HCT116 (cell line): ENCODE data around the gene HACE1.

Experiments used
- EZH2 ChIP-seq: fragments of 200-600 bp; sonication (generic); IDR thresholded peaks from 2 replicates; pipeline ENCODE4 v1.6.1; 2017; ENCODE audit warnings: antibody characterized with exemption, mixed run types
- FOSL1 ChIP-seq: IDR thresholded peaks from 2 replicates; pipeline ENCODE4 v1.6.1; 2012; ENCODE audit warnings: low read depth
- JUND ChIP-seq: IDR thresholded peaks from 2 replicates; pipeline ENCODE4 v1.6.1; 2012
- POLR2AphosphoS5 ChIP-seq: IDR thresholded peaks from 2 replicates; pipeline ENCODE4 v1.6.1; 2011; ENCODE audit warnings: mild to moderate bottlenecking, low read depth, low read length, moderate library complexity
- SIN3A ChIP-seq: IDR thresholded peaks from 2 replicates; pipeline ENCODE4 v1.6.1; 2012; ENCODE audit warnings: low read depth
- ZFX ChIP-seq: fragments of 450-650 bp; IDR thresholded peaks from 2 replicates; pipeline ENCODE4 v1.6.1; 2017
- TF ChIP-seq, protein P1 (sequence below), 3 experiments: fragments of 200-600 bp in 1 of 3; sonication (generic) in 1 of 3; IDR thresholded peaks in 2 of 3; conservative IDR thresholded peaks in 1 of 3; 2 replicates each; pipeline ENCODE4 v1.5.1; 2012 to 2017; ENCODE audit warnings: low read depth in 2 of 3, low read length in 2 of 3, antibody characterized with exemption in 1 of 3, borderline replicate concordance in 1 of 3, control low read depth in 1 of 3, mild to moderate bottlenecking in 1 of 3, mixed read lengths in 1 of 3, mixed run types in 1 of 3, moderate library complexity in 1 of 3; ENCODE audit not compliant: insufficient read depth in 1 of 3

DNA sequence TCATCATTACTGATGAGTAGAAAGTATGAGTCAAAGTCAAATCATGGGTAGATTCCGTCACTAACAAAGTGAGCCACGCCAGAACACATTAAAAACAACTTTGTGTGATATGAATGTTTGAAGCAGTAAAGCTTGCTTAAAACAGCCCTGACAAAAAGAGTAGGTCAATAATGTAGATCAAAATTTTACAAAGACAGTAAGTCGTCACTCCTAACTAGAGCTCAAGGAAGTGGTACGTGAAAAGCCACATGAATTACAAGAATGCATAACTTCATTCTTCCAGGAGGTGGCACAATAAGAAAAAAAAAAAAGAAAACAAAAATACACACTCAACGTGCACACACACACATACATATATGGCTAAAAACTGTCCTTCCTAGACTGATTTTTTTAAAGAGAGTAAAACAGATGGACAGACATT lies 69.9 kb downstream of the HACE1 start:
- TF ChIP-seq, protein P1, sequence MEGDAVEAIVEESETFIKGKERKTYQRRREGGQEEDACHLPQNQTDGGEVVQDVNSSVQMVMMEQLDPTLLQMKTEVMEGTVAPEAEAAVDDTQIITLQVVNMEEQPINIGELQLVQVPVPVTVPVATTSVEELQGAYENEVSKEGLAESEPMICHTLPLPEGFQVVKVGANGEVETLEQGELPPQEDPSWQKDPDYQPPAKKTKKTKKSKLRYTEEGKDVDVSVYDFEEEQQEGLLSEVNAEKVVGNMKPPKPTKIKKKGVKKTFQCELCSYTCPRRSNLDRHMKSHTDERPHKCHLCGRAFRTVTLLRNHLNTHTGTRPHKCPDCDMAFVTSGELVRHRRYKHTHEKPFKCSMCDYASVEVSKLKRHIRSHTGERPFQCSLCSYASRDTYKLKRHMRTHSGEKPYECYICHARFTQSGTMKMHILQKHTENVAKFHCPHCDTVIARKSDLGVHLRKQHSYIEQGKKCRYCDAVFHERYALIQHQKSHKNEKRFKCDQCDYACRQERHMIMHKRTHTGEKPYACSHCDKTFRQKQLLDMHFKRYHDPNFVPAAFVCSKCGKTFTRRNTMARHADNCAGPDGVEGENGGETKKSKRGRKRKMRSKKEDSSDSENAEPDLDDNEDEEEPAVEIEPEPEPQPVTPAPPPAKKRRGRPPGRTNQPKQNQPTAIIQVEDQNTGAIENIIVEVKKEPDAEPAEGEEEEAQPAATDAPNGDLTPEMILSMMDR (IDR thresholded peaks at IDR 0.05 in 2 of 3, conservative IDR thresholded peaks at IDR 0.05 in 1 of 3; ENCODE audit: borderline replicate concordance in 1 of 3, insufficient read depth in 1 of 3, low read depth in 2 of 3, low read length in 2 of 3) = peak; percentile 26 to 49 (median 33); a peak in 4 of 6 replicates
- TF ChIP-seq POLR2AphosphoS5 = no peak
- no peak for TF ChIP-seq SIN3A
- TF ChIP-seq ZFX = no peak
- no peak for TF ChIP-seq JUND
- no peak for TF ChIP-seq EZH2
- TF ChIP-seq FOSL1 = no peak
